Muscle of back (tissue), 13 donors: Measurements from ENCODE around the gene UBE2D2. TPM values are rescaled to one million over a fixed set of nuclear protein-coding genes. Genes with fewer than 3 reads are reported as not detected.
"Not testable (repeated sequence)": the region's sequence is repeated elsewhere in the genome, so short reads cannot be mapped to it uniquely, and the experiment has no call there.

Source experiments
- DNase-seq, 3 donors: peaks; one replicate each; pipeline versions ENCODE4 v3.0.0 to v3.0.0-alpha.2; 2013
- long read RNA-seq, 9 donors: transcript quantifications; one replicate each; lab custom pipeline, GENCODE V29; 2026
- polyA plus RNA-seq, 10 donors: library from polyadenylated mRNA; unstranded; fragments of 120-200 nt; gene quantifications; one replicate each; pipeline ENCODE4 v1.2.1, GENCODE V29; 2013; ENCODE audit not compliant: insufficient read length in 10 of 10

Gene UBE2D2
- polyA plus RNA-seq, result 100 to 1,000 TPM; 104 to 164 (median 120) TPM
- long read RNA-seq, donor 1, transcript UBE2D2-202 (7 exons, 2,702 nt), result major isoform, 47 of 110 reads
- long read RNA-seq, donor 1, partial matches to known transcripts, result 63 of 110 reads
- long read RNA-seq, donor 1, other reads (novel, unspliced or antisense), result 0 of 110 reads
- long read RNA-seq, donor 2, transcript UBE2D2-202 (7 exons, 2,702 nt), result major isoform, 35 of 75 reads
- long read RNA-seq, donor 2, partial matches to known transcripts, result 40 of 75 reads
- long read RNA-seq, donor 2, other reads (novel, unspliced or antisense), result 0 of 75 reads
- long read RNA-seq, donor 3, result 0 reads
- long read RNA-seq, donor 4, transcript UBE2D2-202 (7 exons, 2,702 nt), result major isoform, 42 of 85 reads
- long read RNA-seq, donor 4, partial matches to known transcripts, result 43 of 85 reads
- long read RNA-seq, donor 4, other reads (novel, unspliced or antisense), result 0 of 85 reads
- long read RNA-seq, donor 5, transcript UBE2D2-202 (7 exons, 2,702 nt), result major isoform, 58 of 124 reads
- long read RNA-seq, donor 5, partial matches to known transcripts, result 55 of 124 reads
- long read RNA-seq, donor 5, other reads (novel, unspliced or antisense), result 7 of 124 reads
- long read RNA-seq, donor 6, transcript UBE2D2-202 (7 exons, 2,702 nt), result major isoform, 66 of 144 reads
- long read RNA-seq, donor 6, partial matches to known transcripts, result 66 of 144 reads
- long read RNA-seq, donor 6, other reads (novel, unspliced or antisense), result 11 of 144 reads
- long read RNA-seq, donor 7, transcript UBE2D2-202 (7 exons, 2,702 nt), result major isoform, 32 of 82 reads
- long read RNA-seq, donor 7, partial matches to known transcripts, result 50 of 82 reads
- long read RNA-seq, donor 7, other reads (novel, unspliced or antisense), result 0 of 82 reads
- long read RNA-seq, donor 8, transcript UBE2D2-202 (7 exons, 2,702 nt), result major isoform, 38 of 98 reads
- long read RNA-seq, donor 8, partial matches to known transcripts, result 59 of 98 reads
- long read RNA-seq, donor 8, other reads (novel, unspliced or antisense), result 0 of 98 reads
- long read RNA-seq, donor 9, transcript UBE2D2-202 (7 exons, 2,702 nt), result major isoform, 10 of 10 reads
- long read RNA-seq, donor 9, partial matches to known transcripts, result 0 of 10 reads
- long read RNA-seq, donor 9, other reads (novel, unspliced or antisense), result 0 of 10 reads

GRCh38 chr5:139560752-139561654, at the start of gene UBE2D2:
Gene UBE2D2 (plus strand): TSS chr5:139561339. CDS start chr5:139561792, 453 bp downstream.
- DNase-seq, result peak; percentile 99

- peak in 1 of 3 donors; percentile 47 for DNase-seq
Measured at GRCh38 chr5:139512786-139513390, 48.3 kb upstream of the UBE2D2 start.

- DNase-seq, result peak; percentile 67 to 80 (median 72)
Measured at GRCh38 chr5:139513434-139513833, 47.7 kb upstream of the UBE2D2 start.

- no peak for DNase-seq
Measured at GRCh38 chr5:139513852-139514485, 47.2 kb upstream of the UBE2D2 start.

- no peak for DNase-seq
Measured at GRCh38 chr5:139514486-139514856, 46.7 kb upstream of the UBE2D2 start.

GRCh38 chr5:139517683-139518564, 43.2 kb upstream of the UBE2D2 start:
- peak; percentile 89 to 98 (median 97) for DNase-seq

- peak in 1 of 3 donors; percentile 59 for DNase-seq
Measured at GRCh38 chr5:139523635-139524445, 37.3 kb upstream of the UBE2D2 start.

- DNase-seq, result no peak
Measured at GRCh38 chr5:139524446-139524845, 36.7 kb upstream of the UBE2D2 start.

- DNase-seq, result no peak
Measured at GRCh38 chr5:139524940-139525585, 36.1 kb upstream of the UBE2D2 start.

- DNase-seq, result not testable (repeated sequence)
Measured at GRCh38 chr5:139525586-139526308, 35.4 kb upstream of the UBE2D2 start.

- not testable (repeated sequence) for DNase-seq
Measured at GRCh38 chr5:139526309-139527089, 34.6 kb upstream of the UBE2D2 start.

GRCh38 chr5:139527090-139527470, 34.1 kb upstream of the UBE2D2 start:
- not testable (repeated sequence) for DNase-seq

- DNase-seq, result not testable (repeated sequence)
Measured at GRCh38 chr5:139527896-139528467, 33.2 kb upstream of the UBE2D2 start.

- not testable (repeated sequence) for DNase-seq
Measured at GRCh38 chr5:139528695-139529094, 32.4 kb upstream of the UBE2D2 start.

GRCh38 chr5:139530079-139530478, 31.1 kb upstream of the UBE2D2 start:
- DNase-seq, result not testable (repeated sequence)
